ENCODE data around the gene CEP104.

DNA sequence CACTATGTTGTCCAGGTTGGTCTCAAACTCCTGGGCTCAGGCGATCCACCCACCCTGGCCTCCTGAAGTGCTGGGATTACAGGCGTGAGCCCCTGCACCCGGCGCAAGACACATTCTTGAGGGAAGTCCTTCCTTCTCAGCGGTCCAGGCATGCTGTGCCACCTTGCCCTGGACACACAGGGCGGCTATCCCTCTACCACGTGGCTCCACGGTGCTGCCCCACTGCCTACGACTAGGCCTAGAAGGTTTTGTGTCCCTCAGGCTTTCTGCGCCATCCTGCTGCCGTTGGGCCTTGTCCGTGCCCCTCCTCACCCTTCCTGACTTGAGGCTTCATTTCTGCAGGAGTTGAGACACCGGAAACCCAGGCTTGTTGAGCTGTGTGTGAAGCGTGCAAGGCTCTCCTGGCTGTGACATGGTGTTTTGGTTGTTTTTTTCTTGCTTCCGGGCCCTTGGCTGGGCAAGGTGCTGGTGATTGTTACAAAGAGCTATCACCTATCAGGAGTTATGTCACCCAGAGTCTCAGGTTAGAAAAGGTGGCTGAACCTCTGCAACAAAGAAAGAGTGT, 29.2 kb upstream of the CEP104 start:
- TF ChIP-seq SP1 (IDR thresholded peaks at IDR 0.05), result no peak
- TF ChIP-seq ELF4 (IDR thresholded peaks at IDR 0.05), result no peak
- no peak for TF ChIP-seq FOXM1 (IDR thresholded peaks at IDR 0.05; ENCODE audit: borderline replicate concordance)
- no peak for TF ChIP-seq SUZ12 (IDR thresholded peaks at IDR 0.05)
- TF ChIP-seq LEF1 (IDR thresholded peaks at IDR 0.05; ENCODE audit: borderline replicate concordance), result no peak
- TF ChIP-seq BHLHE40 (IDR thresholded peaks at IDR 0.05; ENCODE audit: borderline replicate concordance), result no peak
